Esophagus squamous epithelium (tissue), 4 donors: Measurements from ENCODE around the gene LIN7A.

Experiments used
- POLR2A ChIP-seq, 4 donors: fragments of 450-650 bp; IDR thresholded peaks; one replicate each; pipeline ENCODE4 v1.6.1; 2017; ENCODE audit warnings: antibody characterized with exemption in 4 of 4, mild to moderate bottlenecking in 4 of 4, moderate library complexity in 3 of 4
- TF ChIP-seq, protein P1 (sequence below), 6 experiments: fragments of 450-650 bp in 4 of 6; fragments of 200-600 bp in 2 of 6; sonication (generic) in 2 of 6; IDR thresholded peaks; one replicate each; pipeline ENCODE4 v1.5.1; 2016 to 2019; ENCODE audit warnings: antibody characterized with exemption in 6 of 6, mild to moderate bottlenecking in 4 of 6, moderate library complexity in 4 of 6

DNA sequence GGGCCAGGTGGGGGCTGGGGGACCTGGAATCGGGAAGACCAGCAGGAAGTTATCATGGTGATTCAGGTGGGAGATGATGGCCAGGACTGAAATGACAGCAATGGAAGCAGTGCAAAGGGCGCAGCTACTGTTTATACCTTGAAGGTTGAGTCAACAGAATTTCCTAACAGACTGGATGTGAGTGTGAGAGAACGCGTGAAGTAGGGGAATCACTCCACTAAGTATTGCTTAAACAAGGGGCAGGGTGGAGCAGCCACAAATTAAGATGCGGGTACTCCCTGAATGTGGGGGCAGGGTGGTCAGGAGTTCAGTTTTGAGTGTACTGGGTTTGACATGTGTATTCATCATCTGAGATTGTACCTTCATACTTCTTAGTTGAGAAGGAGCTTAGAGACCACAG, 175.9 kb downstream of the LIN7A start:
- no peak for TF ChIP-seq POLR2A (IDR thresholded peaks at IDR 0.05)
- TF ChIP-seq, protein P1, sequence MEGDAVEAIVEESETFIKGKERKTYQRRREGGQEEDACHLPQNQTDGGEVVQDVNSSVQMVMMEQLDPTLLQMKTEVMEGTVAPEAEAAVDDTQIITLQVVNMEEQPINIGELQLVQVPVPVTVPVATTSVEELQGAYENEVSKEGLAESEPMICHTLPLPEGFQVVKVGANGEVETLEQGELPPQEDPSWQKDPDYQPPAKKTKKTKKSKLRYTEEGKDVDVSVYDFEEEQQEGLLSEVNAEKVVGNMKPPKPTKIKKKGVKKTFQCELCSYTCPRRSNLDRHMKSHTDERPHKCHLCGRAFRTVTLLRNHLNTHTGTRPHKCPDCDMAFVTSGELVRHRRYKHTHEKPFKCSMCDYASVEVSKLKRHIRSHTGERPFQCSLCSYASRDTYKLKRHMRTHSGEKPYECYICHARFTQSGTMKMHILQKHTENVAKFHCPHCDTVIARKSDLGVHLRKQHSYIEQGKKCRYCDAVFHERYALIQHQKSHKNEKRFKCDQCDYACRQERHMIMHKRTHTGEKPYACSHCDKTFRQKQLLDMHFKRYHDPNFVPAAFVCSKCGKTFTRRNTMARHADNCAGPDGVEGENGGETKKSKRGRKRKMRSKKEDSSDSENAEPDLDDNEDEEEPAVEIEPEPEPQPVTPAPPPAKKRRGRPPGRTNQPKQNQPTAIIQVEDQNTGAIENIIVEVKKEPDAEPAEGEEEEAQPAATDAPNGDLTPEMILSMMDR (IDR thresholded peaks at IDR 0.05), result no peak
